Measurements from ENCODE around the gene VPS45. TPM values are rescaled to one million over a fixed set of nuclear protein-coding genes. Genes with fewer than 3 reads are reported as not detected.

Gene VPS45
- total RNA-seq, 6 donors from 2014 or later, result 16.3 to 50.3 (median 30.8) TPM

- H3K36me3 ChIP-seq, result peaks cover 0 to 45% (median 19%) of the 10 kb centered on the region in 4 donors
- no peak for DNase-seq
Observed at GRCh38 chr1:150094734-150095265, 27.2 kb downstream of the VPS45 start.

GRCh38 chr1:150102986-150103385 is 35.4 kb downstream of the VPS45 start:
- no peaks in the 10 kb centered on the region for H3K27me3 ChIP-seq
- no peaks in the 10 kb centered on the region for H3K9me3 ChIP-seq
- 58 to 73% methylated on average over 1 of the region's 1 CpG for WGBS, 2 donors
- DNase-seq (no peak), ATAC-seq (ENCODE audit: low FRiP score in 2 of 2) (no peak)
- H3K4me3 ChIP-seq, result no peak overlapping the region
- H3K4me1 ChIP-seq, result no peaks in the 10 kb centered on the region
- peaks cover 0 to 10% (median 5%) of the 10 kb centered on the region in 4 donors for H3K36me3 ChIP-seq
- TF ChIP-seq EP300 (IDR thresholded peaks at IDR 0.05), result no peak
- no peak for TF ChIP-seq CTCF (IDR thresholded peaks at IDR 0.05)
- no peak for TF ChIP-seq POLR2A (IDR thresholded peaks at IDR 0.05)
- no peak for TF ChIP-seq POLR2AphosphoS5 (IDR thresholded peaks at IDR 0.05)
- no peak overlapping the region for H3K27ac ChIP-seq

More at GRCh38 chr1:150094734-150095265, 27.2 kb downstream of the VPS45 start:
- Histone ChIP-seq H3K9me3 (no peaks in the 10 kb centered on the region), H3K27ac (no peak overlapping the region), H3K27me3 (no peaks in the 10 kb centered on the region), H3K4me1 (no peaks in the 10 kb centered on the region), H3K4me3 (no peak overlapping the region)
- no peak for ATAC-seq (ENCODE audit: low FRiP score in 2 of 2)
- TF ChIP-seq CTCF (IDR thresholded peaks at IDR 0.05) (no peak), POLR2AphosphoS5 (IDR thresholded peaks at IDR 0.05) (no peak), EP300 (IDR thresholded peaks at IDR 0.05) (no peak), POLR2A (IDR thresholded peaks at IDR 0.05) (no peak)
- WGBS, 2 donors, result 81 to 89% methylated on average over 3 of the region's 3 CpGs

- Histone ChIP-seq H3K4me3 (no peak overlapping the region), H3K36me3 (no peaks in the 10 kb centered on the region), H3K27ac (no peak overlapping the region), H3K9me3 (no peaks in the 10 kb centered on the region), H3K27me3 (no peaks in the 10 kb centered on the region), H3K4me1 (peaks cover 0 to 12% (median 0%) of the 10 kb centered on the region in 4 donors)
- ATAC-seq (ENCODE audit: low FRiP score in 2 of 2) (no peak), DNase-seq (no peak)
- WGBS, 2 donors, result 80 to 87% methylated on average over 7 of the region's 7 CpGs
- no peak for TF ChIP-seq POLR2A (IDR thresholded peaks at IDR 0.05)
- TF ChIP-seq CTCF (IDR thresholded peaks at IDR 0.05), result no peak
- no peak for TF ChIP-seq EP300 (IDR thresholded peaks at IDR 0.05)
Observed at GRCh38 chr1:150106341-150106740, 38.8 kb downstream of the VPS45 start.

- Histone ChIP-seq H3K9me3 (no peaks in the 10 kb centered on the region), H3K4me3 (no peak overlapping the region), H3K4me1 (peaks cover 0 to 12% (median 0%) of the 10 kb centered on the region in 4 donors), H3K27ac (peak overlapping the region; percentile 17 to 69 (median 26)), H3K36me3 (no peaks in the 10 kb centered on the region), H3K27me3 (no peaks in the 10 kb centered on the region)
- 53 to 61% methylated on average over 3 of the region's 3 CpGs for WGBS, 2 donors
- TF ChIP-seq POLR2AphosphoS5 (IDR thresholded peaks at IDR 0.05), result no peak
- DNase-seq (no peak), ATAC-seq (ENCODE audit: low FRiP score in 2 of 2) (no peak)
Observed at GRCh38 chr1:150109586-150109985, 42.0 kb downstream of the VPS45 start.

- Histone ChIP-seq H3K27me3 (no peaks in the 10 kb centered on the region), H3K4me1 (peaks cover 0 to 12% (median 0%) of the 10 kb centered on the region in 4 donors), H3K27ac (peak overlapping the region; percentile 17 to 69 (median 26)), H3K36me3 (no peaks in the 10 kb centered on the region), H3K9me3 (no peaks in the 10 kb centered on the region), H3K4me3 (no peak overlapping the region)
- DNase-seq, result no peak
- no peak for TF ChIP-seq POLR2A (IDR thresholded peaks at IDR 0.05)
- TF ChIP-seq CTCF (IDR thresholded peaks at IDR 0.05), result no peak
- TF ChIP-seq EP300 (IDR thresholded peaks at IDR 0.05), result no peak
- no peak for TF ChIP-seq POLR2AphosphoS5 (IDR thresholded peaks at IDR 0.05)
- ATAC-seq (ENCODE audit: low FRiP score in 2 of 2), result no peak
- WGBS, 2 donors, result 41 to 48% methylated on average over 2 of the region's 2 CpGs
Observed at GRCh38 chr1:150110116-150110515, 42.5 kb downstream of the VPS45 start.
